ENCODE measurements around the gene YTHDC1. TPM values are rescaled to one million over a fixed set of nuclear protein-coding genes. Genes with fewer than 3 reads are reported as not detected.
"Not testable (repeated sequence)": the region's sequence is repeated elsewhere in the genome, so short reads cannot be mapped to it uniquely, and the experiment has no call there.

The YTHDC1 gene
- total RNA-seq, 4 donors from 2014 or later, result 67.9 to 497 (median 78.3) TPM

DNA sequence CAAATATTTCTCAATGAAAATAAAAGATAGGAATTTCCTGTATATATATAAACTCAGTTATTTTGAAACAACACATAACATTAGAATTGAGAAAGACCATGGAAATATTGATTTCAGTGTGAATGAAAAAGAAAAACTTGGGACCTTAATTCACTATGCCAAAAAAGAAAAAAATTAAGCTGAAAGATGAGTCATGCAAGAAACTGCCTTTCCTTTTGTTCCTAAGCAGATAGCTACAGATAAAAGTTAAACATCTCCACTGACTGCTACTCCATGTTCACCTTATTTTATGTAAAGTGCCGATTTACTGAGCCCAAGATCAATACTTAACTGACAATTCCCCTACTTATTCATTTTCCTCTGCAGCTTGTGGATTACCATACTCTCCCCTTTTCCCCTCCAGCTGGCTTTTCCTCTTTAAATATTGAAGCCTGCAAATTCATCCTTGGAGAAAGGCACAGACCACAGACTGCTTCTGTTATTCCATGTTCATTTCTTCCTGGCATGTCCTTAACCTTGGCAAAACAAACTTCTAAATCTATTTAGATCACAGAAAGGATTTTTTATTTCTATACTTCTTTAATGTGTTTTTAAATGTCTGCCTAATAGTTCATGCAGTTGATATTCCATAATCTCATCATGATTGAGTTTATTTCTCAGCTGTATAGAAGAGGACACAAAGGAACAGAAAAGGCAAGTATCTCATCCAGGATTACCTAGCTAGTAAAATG is 40.5 kb upstream of the YTHDC1 start:
- no peak for ATAC-seq
- Histone ChIP-seq H3K9me3 (no peaks in the 10 kb centered on the region), H3K27ac (no peak overlapping the region), H3K27me3 (peaks cover 23% of the 10 kb centered on the region), H3K4me3 (no peak overlapping the region), H3K4me1 (no peaks in the 10 kb centered on the region), H3K36me3 (no peaks in the 10 kb centered on the region)
- WGBS, 2 donors (ENCODE audit: low coverage in 1 of 2), result 73% methylated on average over 1 of the region's 1 CpG
- TF ChIP-seq POLR2A (IDR thresholded peaks at IDR 0.05) (no peak), EP300 (IDR thresholded peaks at IDR 0.05) (no peak), CTCF (IDR thresholded peaks at IDR 0.05) (no peak), POLR2AphosphoS5 (IDR thresholded peaks at IDR 0.05) (no peak)

DNA sequence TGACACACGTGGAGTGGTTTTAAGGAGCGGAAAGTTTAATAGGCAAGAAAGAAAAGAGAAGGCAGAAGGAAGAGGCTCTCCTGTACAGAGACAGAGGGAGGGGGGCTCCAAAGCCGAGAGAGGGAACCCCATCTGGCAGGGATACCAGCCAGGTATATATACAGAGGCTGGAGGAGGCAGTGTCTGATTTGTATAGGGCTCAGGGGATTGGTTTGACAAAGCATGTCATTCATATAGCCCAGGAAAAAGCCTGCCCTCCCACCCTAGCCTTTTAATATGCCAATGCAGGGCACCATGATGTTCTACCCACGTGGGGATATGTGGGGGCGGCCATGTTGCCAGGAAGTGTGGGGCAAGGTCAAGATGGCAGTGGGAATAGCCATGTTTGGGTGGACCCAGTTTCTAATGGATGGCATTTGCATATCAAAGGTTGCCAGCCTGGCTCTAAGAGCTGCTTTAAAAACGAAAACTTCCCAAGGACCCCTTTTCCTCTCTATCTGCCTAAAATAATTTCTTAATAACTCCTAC is 39.6 kb upstream of the YTHDC1 start:
- peaks cover 26% of the 10 kb centered on the region for H3K27me3 ChIP-seq
- H3K4me1 ChIP-seq, H3K27ac ChIP-seq, ATAC-seq, H3K36me3 ChIP-seq, H3K9me3 ChIP-seq, H3K4me3 ChIP-seq: not testable (repeated sequence)
- WGBS, 2 donors (ENCODE audit: low coverage in 1 of 2), result 70 to 71% methylated on average over 4 to 6 of the region's 6 CpGs

- H3K9me3 ChIP-seq, result no peaks in the 10 kb centered on the region
- no peaks in the 10 kb centered on the region for H3K36me3 ChIP-seq
- H3K27me3 ChIP-seq, result peaks cover 20% of the 10 kb centered on the region
- ATAC-seq, result no peak
- no peaks in the 10 kb centered on the region for H3K4me1 ChIP-seq
- H3K4me3 ChIP-seq, result no peak overlapping the region
- H3K27ac ChIP-seq, result no peak overlapping the region
- TF ChIP-seq CTCF (IDR thresholded peaks at IDR 0.05), result no peak
- no peak for TF ChIP-seq POLR2AphosphoS5 (IDR thresholded peaks at IDR 0.05)
- no peak for TF ChIP-seq EP300 (IDR thresholded peaks at IDR 0.05)
- TF ChIP-seq POLR2A (IDR thresholded peaks at IDR 0.05), result no peak
- 52 to 76% methylated on average over 4 of the region's 4 CpGs for WGBS, 2 donors (ENCODE audit: low coverage in 1 of 2)
Measured at GRCh38 chr4:68388347-68388865, 38.5 kb upstream of the YTHDC1 start.

DNA sequence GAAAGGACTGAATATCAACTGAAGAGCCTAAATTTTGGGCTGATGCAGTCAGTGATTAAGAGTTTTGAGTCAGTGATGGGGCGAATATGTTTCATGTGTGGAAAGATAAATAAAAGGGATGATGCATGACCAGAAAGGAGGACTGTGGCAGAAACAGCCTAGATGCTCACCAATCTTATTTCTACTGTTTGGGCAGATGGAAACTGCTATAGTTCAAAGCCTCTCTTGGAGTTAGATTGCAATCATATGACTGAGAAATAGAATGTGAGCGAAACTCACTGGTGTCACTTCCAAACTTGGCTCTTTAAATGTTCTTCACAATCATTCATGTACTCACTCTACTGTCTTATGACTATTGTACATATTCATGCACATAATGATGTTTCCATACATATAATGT is 35.4 kb upstream of the YTHDC1 start:
- no peaks in the 10 kb centered on the region for H3K36me3 ChIP-seq
- H3K4me3 ChIP-seq, result no peak overlapping the region
- no peaks in the 10 kb centered on the region for H3K4me1 ChIP-seq
- H3K27ac ChIP-seq, result no peak overlapping the region
- 84 to 91% methylated on average over 2 of the region's 2 CpGs for WGBS, 2 donors (ENCODE audit: low coverage in 1 of 2)
- TF ChIP-seq EP300 (IDR thresholded peaks at IDR 0.05) (no peak), CTCF (IDR thresholded peaks at IDR 0.05) (no peak), POLR2AphosphoS5 (IDR thresholded peaks at IDR 0.05) (no peak), POLR2A (IDR thresholded peaks at IDR 0.05) (no peak)
- H3K9me3 ChIP-seq, result no peaks in the 10 kb centered on the region
- no peak for ATAC-seq
- H3K27me3 ChIP-seq, result peaks cover 21% of the 10 kb centered on the region

DNA sequence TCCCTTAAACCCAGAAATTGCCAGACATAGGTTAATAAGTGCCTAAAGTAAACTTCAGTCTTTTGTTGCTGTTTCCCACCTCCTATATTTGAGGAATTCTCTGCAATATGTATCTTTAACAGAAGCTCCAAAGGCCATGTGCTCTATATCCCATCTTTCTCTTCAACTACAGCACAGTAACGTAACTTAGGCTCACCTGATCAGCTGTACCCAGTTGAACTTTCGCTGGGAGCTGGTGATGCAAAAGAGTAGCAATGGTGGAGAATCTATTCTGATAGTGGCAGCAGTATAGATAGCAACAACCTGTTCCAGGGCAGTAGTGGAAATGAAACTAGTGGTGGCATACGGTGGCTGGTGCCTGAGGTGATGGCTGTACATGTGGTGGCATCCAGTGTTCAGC is 33.2 kb upstream of the YTHDC1 start:
- Histone ChIP-seq H3K27ac (no peak overlapping the region), H3K4me3 (no peak overlapping the region), H3K36me3 (no peaks in the 10 kb centered on the region), H3K4me1 (no peaks in the 10 kb centered on the region), H3K9me3 (no peaks in the 10 kb centered on the region), H3K27me3 (peaks cover 40% of the 10 kb centered on the region)
- TF ChIP-seq EP300 (IDR thresholded peaks at IDR 0.05), result no peak
- TF ChIP-seq CTCF (IDR thresholded peaks at IDR 0.05), result no peak
- no peak for TF ChIP-seq POLR2A (IDR thresholded peaks at IDR 0.05)
- no peak for TF ChIP-seq POLR2AphosphoS5 (IDR thresholded peaks at IDR 0.05)
- no peak for ATAC-seq
- 42% methylated on average over 2 to 3 of the region's 3 CpGs for WGBS, 2 donors (ENCODE audit: low coverage in 1 of 2)
